Activated CD4-positive, alpha-beta memory T cell treated with anti-CD3 and anti-CD28 coated beads for 36 hours (primary cell): ENCODE measurements around the gene CCDC134. TPM values are rescaled to one million over a fixed set of nuclear protein-coding genes. Genes with fewer than 3 reads are reported as not detected.

Experiments
- CTCF ChIA-PET: fragments of 350-600 bp; sonication (Branson Sonifier 250); formaldehyde crosslinking; loops from one replicate; lab custom pipeline; 2021; ENCODE audit warnings: antibody characterized with exemption, inconsistent platforms; lab: Charles Lee
- POLR2A ChIA-PET: fragments of 350-600 bp; sonication (Branson Sonifier 250); formaldehyde crosslinking; loops from one replicate; lab custom pipeline; 2021; ENCODE audit warnings: antibody characterized with exemption; lab: Charles Lee
- DNase-seq: peaks from one replicate; pipeline ENCODE4 v3.0.0-alpha.2; 2020
- H3K27ac Mint-ChIP-seq: one replicate; pipeline ENCODE4 v1.8.0; 2021; ENCODE audit warnings: mixed read lengths
- H3K27me3 Mint-ChIP-seq: one replicate; pipeline ENCODE4 v1.8.0; 2021; ENCODE audit warnings: mixed read lengths
- H3K36me3 Mint-ChIP-seq: one replicate; pipeline ENCODE4 v1.8.0; 2021; ENCODE audit warnings: mixed read lengths
- H3K4me1 Mint-ChIP-seq: one replicate; pipeline ENCODE4 v1.8.0; 2021; ENCODE audit warnings: low read depth, mixed read lengths
- H3K4me3 Mint-ChIP-seq: one replicate; pipeline ENCODE4 v1.8.0; 2021; ENCODE audit warnings: mild to moderate bottlenecking, mixed read lengths
- H3K9me3 Mint-ChIP-seq: one replicate; pipeline ENCODE4 v1.8.0; 2021; ENCODE audit warnings: mixed read lengths
- intact Hi-C: fragments of 100-400 bp; cut with micrococcal nuclease; formaldehyde crosslinking; loops from one replicate; pipeline ENCODE4 v1.15.1; 2023
- total RNA-seq, 2 experiments: library from RNA; stranded (reverse); gene quantifications; one replicate each; pipeline ENCODE4 v1.2.3, GENCODE V29; 2021

Gene CCDC134
- 10 to 100 TPM; 16.1 to 17.6 TPM for total RNA-seq

DNA sequence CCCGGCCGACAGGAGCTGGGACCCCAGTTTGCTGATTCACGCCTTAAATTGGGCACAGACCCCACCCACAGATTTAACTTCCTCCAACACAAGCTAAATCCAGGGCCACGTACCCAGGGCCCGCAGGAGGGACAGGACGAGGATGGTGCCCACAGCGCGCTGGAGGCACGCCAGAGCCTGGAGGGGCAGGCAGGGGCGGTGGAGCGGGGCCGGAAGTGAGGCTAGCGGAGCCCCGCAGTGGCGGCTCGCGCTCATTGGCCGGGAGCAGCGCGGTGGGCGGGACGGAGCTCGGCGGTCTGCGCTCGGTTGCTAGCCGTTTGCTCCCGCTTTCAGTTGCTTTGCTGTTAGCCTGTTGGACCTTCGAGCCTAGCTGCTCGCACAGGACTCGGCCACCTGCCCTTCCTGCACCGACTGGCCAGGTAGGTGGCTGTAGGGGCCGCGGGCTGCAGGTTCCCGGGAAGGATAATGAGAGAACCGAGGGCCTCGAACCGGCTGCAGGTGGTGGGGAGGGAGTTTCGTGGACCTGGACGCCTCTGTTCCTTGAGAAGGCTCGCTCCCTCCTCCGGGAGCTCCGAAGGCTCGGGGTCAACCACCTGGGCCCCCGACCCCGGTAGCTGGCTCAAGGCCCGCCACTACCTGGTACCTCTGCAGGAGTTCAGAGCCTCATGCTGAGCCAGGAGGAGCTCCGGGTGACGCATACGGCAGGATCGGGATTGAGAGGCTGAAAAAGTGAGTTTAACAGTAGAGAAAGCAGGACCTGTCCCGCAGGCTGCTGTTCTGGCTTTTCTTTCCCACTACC lies at the start of gene CCDC134:
Gene CCDC134 (plus strand): TSS at position 332 of the 799 bp plus-strand sequence. CDS start 8,212 bp downstream, outside the sequence.
- ChIA-PET POLR2A (interaction anchor here (0.6 to 4.2 kb wide), 34 partner anchors 8 to 644 kb away, joined by 3 to 114 read pairs (median 4); partner anchors contain the start of genes CENPM, DESI1, MEI1 and NAGA), CTCF (interaction anchor here (0.6 to 5.3 kb wide), 15 partner anchors 9 to 146 kb away, joined by 3 to 54 read pairs (median 6); partner anchors contain the start of genes CENPM and SREBF2)
- peaks cover 2% of the 10 kb centered on the region for H3K36me3 Mint-ChIP-seq
- intact Hi-C loops, result loop anchor here (1.0 kb wide), 3 partner anchors 19 to 133 kb away; no protein-coding TSS in a partner anchor
- H3K27ac Mint-ChIP-seq, result peak within 1 kb of the TSS; percentile 95
- H3K27me3 Mint-ChIP-seq, result no peaks in the 10 kb centered on the region
- peak within 1 kb of the TSS; percentile 98 for H3K4me3 Mint-ChIP-seq
- H3K9me3 Mint-ChIP-seq, result no peaks in the 10 kb centered on the region
- H3K4me1 Mint-ChIP-seq, result peaks cover 35% of the 10 kb centered on the region
- DNase-seq, result peak; percentile 95

DNA sequence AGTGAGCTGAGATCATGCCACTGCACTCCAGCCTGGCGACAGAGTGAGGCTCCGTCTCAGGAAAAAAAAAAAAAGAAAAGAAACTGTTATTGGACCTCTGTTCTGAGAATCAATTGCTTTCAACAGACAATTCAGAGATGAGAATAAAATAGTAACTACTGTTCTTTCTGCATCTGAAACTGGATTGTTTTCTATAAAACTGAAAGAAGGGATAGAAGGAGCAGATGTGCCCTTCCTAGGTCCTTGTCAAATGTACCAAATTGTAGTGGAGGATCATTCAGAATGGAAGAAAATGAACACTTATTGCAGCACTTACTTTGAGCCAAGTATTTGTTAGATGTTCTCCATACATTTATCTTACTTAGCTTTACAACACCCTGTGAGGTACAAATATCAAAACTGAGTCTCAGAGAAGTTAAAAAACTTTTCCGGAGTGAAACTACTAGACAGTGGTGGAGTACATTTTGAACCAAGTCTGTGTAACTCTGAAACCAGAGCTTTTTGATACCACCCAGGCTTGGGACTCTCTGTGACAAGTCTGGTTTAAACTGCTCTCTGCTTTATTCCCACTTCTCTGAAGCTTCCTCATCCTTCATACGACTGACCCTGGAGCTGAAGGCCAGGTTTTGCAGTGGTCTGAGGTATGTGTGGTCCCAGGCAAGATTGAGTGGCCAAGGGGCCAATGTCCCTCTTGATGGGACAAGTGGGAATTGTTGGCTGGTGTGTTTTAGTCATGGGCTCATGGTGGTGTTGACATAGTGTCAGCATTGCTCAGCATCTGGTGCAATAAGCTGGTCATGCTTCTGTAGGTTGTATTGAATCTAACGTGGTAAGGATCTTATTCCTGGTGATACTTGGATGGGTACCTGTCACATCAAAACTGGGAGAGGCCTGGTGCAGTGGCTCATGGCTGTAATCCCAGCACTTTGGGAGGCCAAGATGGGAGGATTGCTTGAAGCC lies 48.2 kb upstream of the CCDC134 start:
- H3K36me3 Mint-ChIP-seq, result no peaks in the 10 kb centered on the region
- peak; percentile 18 for DNase-seq
- H3K9me3 Mint-ChIP-seq, result no peaks in the 10 kb centered on the region
- intact Hi-C loops, result loop anchor here (1.0 kb wide), 1 partner anchor 29 kb away; no protein-coding TSS in a partner anchor
- H3K27me3 Mint-ChIP-seq, result peaks cover 4% of the 10 kb centered on the region
- H3K4me3 Mint-ChIP-seq, result no peak overlapping the region
- peak overlapping the region; percentile 82 for H3K27ac Mint-ChIP-seq
- peaks cover 7% of the 10 kb centered on the region for H3K4me1 Mint-ChIP-seq
- ChIA-PET POLR2A (interaction anchor here (0.7 to 1.4 kb wide), 4 partner anchors 29 to 110 kb away, joined by 3 to 5 read pairs (median 4); partner anchors contain the start of gene CCDC134), CTCF (interaction anchor here (0.7 to 1.8 kb wide), 5 partner anchors 12 to 111 kb away, joined by 3 to 5 read pairs (median 3); partner anchors contain the start of gene CCDC134)

- H3K4me1 Mint-ChIP-seq, result peaks cover 7% of the 10 kb centered on the region
- no peaks in the 10 kb centered on the region for H3K9me3 Mint-ChIP-seq
- H3K4me3 Mint-ChIP-seq, result no peak overlapping the region
- intact Hi-C loops, result no loop called here
- DNase-seq, result no peak
- H3K27ac Mint-ChIP-seq, result no peak overlapping the region
- H3K36me3 Mint-ChIP-seq, result no peaks in the 10 kb centered on the region
- H3K27me3 Mint-ChIP-seq, result peaks cover 4% of the 10 kb centered on the region
- POLR2A ChIA-PET, result no interaction called here
- CTCF ChIA-PET, result no interaction called here
Measured at GRCh38 chr22:41753984-41754383, 46.5 kb upstream of the CCDC134 start.

DNA sequence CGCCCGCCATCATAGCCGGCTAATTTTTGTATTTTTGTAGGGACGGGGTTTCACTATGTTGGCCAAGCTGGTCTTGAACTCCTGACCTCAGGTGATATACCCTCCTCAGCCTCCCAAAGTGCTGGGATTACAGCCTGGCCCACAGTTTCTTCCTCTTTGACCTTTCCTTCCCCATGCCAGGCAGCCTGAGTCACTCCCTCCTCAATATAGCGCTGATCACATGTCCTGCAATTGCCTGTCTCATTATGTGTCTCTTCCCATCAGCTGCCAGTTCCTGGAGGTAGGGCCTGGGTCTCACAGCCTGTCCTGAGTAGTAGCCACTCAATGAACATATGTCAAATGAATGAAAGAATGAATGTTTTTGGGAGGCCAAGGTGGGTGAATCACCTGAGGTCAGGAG lies 43.0 kb upstream of the CCDC134 start:
- Mint-ChIP-seq H3K36me3 (no peaks in the 10 kb centered on the region), H3K27ac (no peak overlapping the region), H3K27me3 (no peaks in the 10 kb centered on the region), H3K9me3 (no peaks in the 10 kb centered on the region), H3K4me1 (peaks cover 3% of the 10 kb centered on the region), H3K4me3 (no peak overlapping the region)
- ChIA-PET POLR2A (no interaction called here), CTCF (interaction anchor here (1.0 kb wide), 1 partner anchor 169 kb away, joined by 3 read pairs; no protein-coding TSS in a partner anchor)
- DNase-seq, result no peak
- intact Hi-C loops, result no loop called here

- Mint-ChIP-seq H3K4me1 (no peaks in the 10 kb centered on the region), H3K36me3 (no peaks in the 10 kb centered on the region), H3K27me3 (no peaks in the 10 kb centered on the region), H3K4me3 (no peak overlapping the region), H3K27ac (no peak overlapping the region), H3K9me3 (no peaks in the 10 kb centered on the region)
- ChIA-PET CTCF (no interaction called here), POLR2A (no interaction called here)
- DNase-seq, result no peak
- intact Hi-C loops, result no loop called here
Measured at GRCh38 chr22:41758231-41758630, 42.2 kb upstream of the CCDC134 start.

DNA sequence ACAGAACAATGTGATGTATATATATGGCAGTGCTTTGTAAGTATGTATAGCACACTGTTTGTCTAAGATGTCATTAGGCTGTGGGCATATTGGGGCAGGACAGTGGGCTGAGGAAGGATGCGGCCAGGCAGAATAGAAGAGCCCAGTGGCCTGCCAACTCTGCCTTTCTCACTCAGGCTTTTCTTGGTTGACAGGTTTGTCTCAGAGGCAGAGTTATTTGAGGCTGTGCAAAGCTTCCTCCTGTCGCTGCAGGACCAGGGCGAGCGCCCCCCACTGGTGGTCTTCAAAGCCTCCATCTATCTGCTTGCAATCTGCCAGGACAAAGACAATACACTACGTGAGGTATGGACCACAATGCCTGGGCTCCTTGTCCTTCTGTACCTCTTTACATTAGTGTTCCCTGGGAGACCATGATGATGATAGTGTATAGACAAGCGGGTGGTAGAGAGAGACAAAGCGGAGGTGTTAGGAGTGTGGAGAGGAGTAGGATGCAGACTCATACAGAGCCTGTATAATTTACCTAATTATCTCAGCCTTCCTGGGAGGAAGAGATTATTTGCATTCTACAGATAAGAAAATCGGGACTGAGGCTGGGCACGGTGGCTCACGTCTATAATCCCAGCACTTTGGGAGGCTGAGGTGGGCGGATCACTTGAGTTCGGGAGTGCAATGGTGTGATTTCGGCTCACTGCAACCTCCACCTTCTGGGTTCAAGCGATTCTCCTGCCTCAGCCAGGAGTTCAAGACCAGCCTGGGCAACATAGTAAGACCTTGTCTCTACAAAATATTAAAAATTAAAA lies 37.3 kb upstream of the CCDC134 start:
- no peak overlapping the region for H3K4me3 Mint-ChIP-seq
- ChIA-PET POLR2A (no interaction called here), CTCF (interaction anchor here (0.6 to 4.8 kb wide), 6 partner anchors 12 to 64 kb away, joined by 3 to 22 read pairs (median 4); partner anchors contain the start of gene MEI1)
- no peak overlapping the region for H3K27ac Mint-ChIP-seq
- intact Hi-C loops, result no loop called here
- no peaks in the 10 kb centered on the region for H3K9me3 Mint-ChIP-seq
- DNase-seq, result peak; percentile 62
- no peaks in the 10 kb centered on the region for H3K36me3 Mint-ChIP-seq
- H3K27me3 Mint-ChIP-seq, result no peaks in the 10 kb centered on the region
- H3K4me1 Mint-ChIP-seq, result peaks cover 4% of the 10 kb centered on the region

GRCh38 chr22:41766476-41766875 lies 34.0 kb upstream of the CCDC134 start:
- Mint-ChIP-seq H3K4me1 (peaks cover 14% of the 10 kb centered on the region), H3K9me3 (no peaks in the 10 kb centered on the region), H3K4me3 (no peak overlapping the region), H3K27me3 (no peaks in the 10 kb centered on the region), H3K27ac (no peak overlapping the region), H3K36me3 (no peaks in the 10 kb centered on the region)
- DNase-seq, result no peak
- ChIA-PET POLR2A (no interaction called here), CTCF (interaction anchor here (0.7 to 2.6 kb wide), 2 partner anchors 20 to 34 kb away, joined by 3 to 16 read pairs; partner anchors contain the start of gene CCDC134)
- intact Hi-C loops, result no loop called here

GRCh38 chr22:41768430-41768829 lies 32.0 kb upstream of the CCDC134 start:
- Mint-ChIP-seq H3K9me3 (no peaks in the 10 kb centered on the region), H3K4me3 (no peak overlapping the region), H3K27me3 (no peaks in the 10 kb centered on the region), H3K4me1 (peaks cover 18% of the 10 kb centered on the region), H3K36me3 (no peaks in the 10 kb centered on the region), H3K27ac (no peak overlapping the region)
- ChIA-PET POLR2A (interaction anchor here (3.5 kb wide), 1 partner anchor 12 kb away, joined by 15 read pairs; no protein-coding TSS in a partner anchor), CTCF (interaction anchor here (0.6 to 2.6 kb wide), 4 partner anchors 12 to 1198 kb away, joined by 5 to 16 read pairs (median 8); no protein-coding TSS in a partner anchor)
- no peak for DNase-seq
- intact Hi-C loops, result no loop called here

GRCh38 chr22:41770715-41771468 lies 29.6 kb upstream of the CCDC134 start:
- ChIA-PET POLR2A (interaction anchor here (0.6 to 3.5 kb wide), 2 partner anchors 10 to 26 kb away, joined by 3 to 15 read pairs; no protein-coding TSS in a partner anchor), CTCF (interaction anchor here (1.0 to 1.5 kb wide), 2 partner anchors 8 to 24 kb away, joined by 3 to 5 read pairs; no protein-coding TSS in a partner anchor)
- intact Hi-C loops, result no loop called here
- Mint-ChIP-seq H3K9me3 (no peaks in the 10 kb centered on the region), H3K36me3 (no peaks in the 10 kb centered on the region), H3K27me3 (no peaks in the 10 kb centered on the region), H3K4me1 (peaks cover 18% of the 10 kb centered on the region), H3K4me3 (no peak overlapping the region), H3K27ac (peak overlapping the region; percentile 69)
- DNase-seq, result peak; percentile 40

- H3K27ac Mint-ChIP-seq, result no peak overlapping the region
- H3K9me3 Mint-ChIP-seq, result no peaks in the 10 kb centered on the region
- no peaks in the 10 kb centered on the region for H3K27me3 Mint-ChIP-seq
- no peaks in the 10 kb centered on the region for H3K36me3 Mint-ChIP-seq
- POLR2A ChIA-PET, result interaction anchor here (0.8 kb wide), 1 partner anchor 26 kb away, joined by 4 read pairs; no protein-coding TSS in a partner anchor
- H3K4me1 Mint-ChIP-seq, result peaks cover 18% of the 10 kb centered on the region
- intact Hi-C loops, result no loop called here
- H3K4me3 Mint-ChIP-seq, result no peak overlapping the region
- DNase-seq, result no peak
- CTCF ChIA-PET, result interaction anchor here (2.0 kb wide), 1 partner anchor 26 kb away, joined by 5 read pairs; no protein-coding TSS in a partner anchor
Measured at GRCh38 chr22:41772198-41772597, 28.3 kb upstream of the CCDC134 start.
